Fibroblast of upper back skin (primary cell): Measurements from ENCODE around the gene PKHD1.
"Not testable (repeated sequence)": the region's sequence is repeated elsewhere in the genome, so short reads cannot be mapped to it uniquely, and the experiment has no call there.

Experiments
- DNase-seq: peaks from one replicate; pipeline ENCODE4 v3.0.0-alpha.2; 2013

PKHD1 gene

DNA sequence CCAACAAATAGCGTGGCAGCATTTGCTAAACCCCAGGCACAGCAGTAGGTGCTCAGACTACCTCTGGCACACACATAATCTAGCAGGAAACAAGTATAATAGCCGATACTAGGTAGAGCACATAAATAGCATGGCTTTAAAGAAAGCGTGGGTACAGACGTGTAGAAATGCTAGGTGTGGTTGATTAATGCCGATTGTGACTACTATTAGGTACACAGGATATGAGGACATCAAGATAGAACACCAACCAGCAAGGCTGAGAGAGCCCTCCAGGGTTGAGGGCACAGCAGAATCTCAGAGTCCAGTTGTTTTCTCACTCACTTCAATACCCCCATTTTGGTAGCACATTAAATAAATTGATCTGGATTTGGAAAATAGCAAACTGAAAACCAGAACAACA lies 100.5 kb downstream of the PKHD1 start:
- no peak for DNase-seq

DNA sequence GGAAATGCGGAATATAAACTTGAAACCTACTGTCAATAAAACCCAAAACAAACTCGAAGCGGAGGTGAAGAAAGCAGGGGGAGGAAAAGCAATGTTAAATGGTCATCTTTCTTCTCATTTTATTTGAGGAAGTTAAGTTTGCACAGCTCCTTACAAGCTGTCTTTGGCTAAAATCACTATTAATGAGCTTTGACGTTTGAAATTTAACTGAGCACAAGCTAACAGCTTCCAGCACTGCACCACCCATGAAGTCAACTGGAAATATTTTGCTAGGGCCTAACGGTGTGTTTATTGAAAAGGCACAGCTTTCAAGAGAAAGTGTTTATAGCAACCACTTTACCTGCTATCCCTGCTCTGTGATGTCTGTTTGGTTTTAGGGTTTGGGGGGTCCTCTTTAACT lies 103.8 kb downstream of the PKHD1 start:
- no peak for DNase-seq

GRCh38 chr6:51982695-51983094 lies 104.7 kb downstream of the PKHD1 start:
- not testable (repeated sequence) for DNase-seq

- no peak for DNase-seq
Measured at GRCh38 chr6:51976374-51976773, 111.0 kb downstream of the PKHD1 start.

GRCh38 chr6:51972659-51973058 lies 114.8 kb downstream of the PKHD1 start:
- DNase-seq, result no peak

DNA sequence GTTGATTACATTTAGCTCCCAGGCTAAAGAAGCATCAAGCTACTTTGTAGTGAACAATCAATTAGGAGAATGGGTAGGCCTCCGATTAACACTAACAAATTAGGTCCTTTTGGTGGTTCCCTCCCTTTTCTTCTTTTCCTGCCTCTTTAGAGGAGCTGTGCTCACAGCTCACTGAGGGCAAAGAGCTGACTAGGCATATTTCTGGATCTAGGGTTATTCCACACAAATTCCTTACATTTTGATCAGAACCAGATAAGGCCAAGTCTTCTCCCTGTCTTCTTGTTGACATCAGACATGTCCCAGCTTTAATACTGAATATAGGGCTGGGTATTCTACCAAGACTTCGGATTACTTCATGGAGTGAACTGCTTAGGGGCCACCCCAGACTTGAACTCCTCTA lies 119.1 kb downstream of the PKHD1 start:
- DNase-seq, result no peak

DNA sequence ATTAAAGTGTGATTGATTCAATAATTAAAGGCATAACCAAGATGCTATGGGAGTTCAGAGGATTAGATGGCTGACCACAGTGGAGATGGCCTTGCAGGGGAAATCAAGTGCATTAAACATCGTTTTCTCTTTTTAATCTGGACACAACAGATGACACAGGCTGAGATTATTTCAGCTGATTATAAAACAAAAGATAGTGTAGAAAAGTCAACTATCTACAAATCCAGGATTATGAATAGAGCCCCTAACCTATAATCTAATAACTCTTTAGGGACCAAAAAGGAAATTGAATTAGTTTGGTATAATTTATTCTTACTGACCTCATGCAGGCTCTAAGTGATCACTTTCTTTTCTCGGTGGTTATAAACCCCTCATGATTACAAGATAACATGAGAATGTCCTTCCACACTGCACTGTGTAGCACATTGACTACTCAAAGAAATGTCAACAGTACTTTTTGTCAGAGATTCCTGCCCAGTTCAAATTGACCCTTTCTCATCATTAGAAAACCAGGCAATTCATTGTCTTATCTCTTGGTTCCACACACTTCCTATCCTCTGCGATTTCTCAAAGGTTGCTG lies 122.1 kb downstream of the PKHD1 start:
- no peak for DNase-seq

- DNase-seq, result no peak
Measured at GRCh38 chr6:51963980-51964379, 123.4 kb downstream of the PKHD1 start.

GRCh38 chr6:51962354-51962753 lies 125.1 kb downstream of the PKHD1 start:
- DNase-seq, result no peak

DNA sequence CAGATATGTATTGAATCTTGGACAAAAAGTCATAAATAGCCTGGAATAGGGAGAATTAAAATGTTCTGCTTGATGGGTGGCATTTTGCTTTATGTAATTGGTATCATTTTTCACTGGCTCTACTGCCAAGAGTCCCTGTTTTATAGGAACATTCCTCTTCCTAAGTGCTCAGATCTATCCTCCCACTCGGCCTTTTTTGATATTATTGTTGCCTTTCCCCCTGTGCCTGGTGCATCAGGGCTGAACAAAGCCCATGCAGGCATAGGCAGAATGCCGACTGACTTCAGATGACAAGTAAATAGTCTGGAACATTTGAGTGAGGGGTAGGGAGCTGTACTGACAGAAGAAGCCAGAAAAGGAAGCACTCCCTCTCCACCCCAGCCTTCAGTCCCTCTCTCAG lies 127.0 kb downstream of the PKHD1 start:
- no peak for DNase-seq

DNA sequence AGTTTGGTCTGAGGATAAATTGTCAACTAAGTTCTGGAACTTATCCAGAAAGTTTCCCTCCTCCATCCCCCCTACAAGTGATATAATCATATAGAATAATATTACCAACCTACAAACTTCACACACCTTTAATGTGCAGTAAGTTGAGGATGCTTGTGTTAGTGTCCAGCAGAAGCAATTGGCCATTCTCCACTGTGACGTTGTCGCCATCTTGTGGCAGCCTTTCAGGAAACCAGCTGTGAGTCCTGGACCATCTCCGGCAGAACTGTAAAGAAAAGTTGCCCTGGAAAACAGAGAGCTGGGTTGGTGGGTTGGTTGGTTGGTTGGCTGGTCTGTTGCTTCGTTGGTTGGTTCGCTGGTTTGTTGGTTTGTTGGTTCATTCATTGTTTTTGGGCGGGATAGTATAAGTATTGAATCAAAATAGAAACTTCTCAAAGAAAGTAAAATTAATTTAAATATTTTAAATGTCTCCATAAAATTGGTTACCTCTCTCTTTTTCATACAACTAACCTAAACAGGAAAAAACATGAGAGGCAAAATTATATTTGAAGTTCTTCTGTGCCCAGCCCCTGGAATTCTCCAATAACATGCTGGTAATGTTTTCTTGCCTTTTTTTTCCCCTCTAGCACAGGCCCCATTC lies 127.5 kb downstream of the PKHD1 start:
- DNase-seq, result peak; percentile 55

- no peak for DNase-seq
Measured at GRCh38 chr6:51954681-51955080, 132.7 kb downstream of the PKHD1 start.

DNA sequence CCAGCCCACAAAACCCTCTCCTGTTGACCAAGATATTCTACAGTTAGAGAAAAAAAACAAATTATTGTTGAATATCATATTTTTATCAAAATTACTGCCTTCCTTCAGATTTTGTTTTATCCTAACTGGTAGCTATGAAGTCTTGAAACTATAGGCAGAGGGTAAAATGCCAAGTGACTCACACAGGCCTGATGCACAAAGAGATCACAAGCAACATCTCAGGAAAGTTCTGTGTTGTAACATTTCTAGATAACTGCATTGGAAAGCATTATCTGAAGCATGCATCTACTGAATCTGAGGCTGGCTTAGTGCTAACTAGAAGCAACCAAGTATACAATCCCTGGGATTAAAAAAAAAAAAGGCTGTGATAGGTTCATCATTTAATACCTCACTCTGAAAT lies 134.2 kb downstream of the PKHD1 start:
- DNase-seq, result no peak

DNA sequence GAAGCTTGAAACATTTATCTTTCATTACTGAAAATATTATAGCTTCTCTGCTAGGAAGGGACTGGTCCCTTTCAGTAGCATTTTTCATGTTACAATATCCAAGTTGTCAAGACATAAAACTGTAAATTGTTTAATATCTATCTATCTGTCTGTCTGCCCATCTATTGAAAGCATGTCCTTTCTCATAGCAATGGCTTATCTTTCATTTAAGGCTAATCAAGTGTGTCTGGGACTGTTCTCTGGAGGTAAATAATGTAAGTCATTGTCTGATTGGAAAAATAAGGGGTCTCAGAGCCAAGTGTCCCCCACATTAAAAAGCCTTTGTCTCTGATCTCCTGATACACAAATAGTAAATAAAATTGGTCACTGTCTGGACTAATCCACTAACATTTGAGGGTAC lies 135.5 kb downstream of the PKHD1 start:
- DNase-seq, result no peak

- DNase-seq, result no peak
Measured at GRCh38 chr6:51949526-51949925, 137.9 kb downstream of the PKHD1 start.

GRCh38 chr6:51939695-51940094 lies 147.7 kb downstream of the PKHD1 start:
- not testable (repeated sequence) for DNase-seq

- no peak for DNase-seq
Measured at GRCh38 chr6:51936531-51937290, 150.7 kb downstream of the PKHD1 start.

- no peak for DNase-seq
Measured at GRCh38 chr6:51934098-51934497, 153.3 kb downstream of the PKHD1 start.

- DNase-seq, result no peak
Measured at GRCh38 chr6:51932956-51933355, 154.5 kb downstream of the PKHD1 start.

GRCh38 chr6:51930602-51931001 lies 156.8 kb downstream of the PKHD1 start:
- no peak for DNase-seq

DNA sequence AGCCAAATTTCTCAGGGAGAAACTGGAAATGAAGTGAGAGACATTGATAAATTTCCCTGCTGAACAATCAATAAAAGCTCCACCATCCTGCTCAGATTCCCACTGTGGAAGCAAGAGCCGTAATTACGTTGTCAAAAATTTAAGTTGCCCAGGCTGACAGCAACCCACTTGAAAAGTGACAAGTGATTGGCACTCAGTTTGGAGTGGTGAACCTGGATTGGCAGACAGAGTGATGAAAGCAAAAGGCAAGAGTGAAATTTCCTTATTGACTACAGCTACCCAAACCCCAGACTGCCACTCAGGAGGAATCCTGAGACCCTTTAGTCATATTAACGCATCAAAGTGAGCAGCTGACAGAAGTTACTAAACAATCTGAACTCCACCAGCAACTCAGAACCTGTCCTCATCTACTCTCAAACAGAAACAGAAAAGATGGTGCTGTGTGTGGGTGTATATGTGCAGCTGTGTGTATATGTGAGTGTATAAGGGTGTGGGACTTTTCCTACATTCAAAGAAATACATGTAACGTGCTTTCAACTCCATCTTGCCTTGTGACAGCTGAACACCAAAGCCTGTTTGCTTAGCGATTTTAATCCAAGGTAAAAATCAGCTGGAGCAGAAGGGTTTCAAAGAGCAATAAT lies 157.4 kb downstream of the PKHD1 start:
- DNase-seq, result no peak

- DNase-seq, result no peak
Measured at GRCh38 chr6:51928320-51928719, 159.1 kb downstream of the PKHD1 start.

GRCh38 chr6:51927450-51927849 lies 160.0 kb downstream of the PKHD1 start:
- no peak for DNase-seq

- DNase-seq, result no peak
Measured at GRCh38 chr6:51926125-51926524, 161.3 kb downstream of the PKHD1 start.
